GM23338 (cell line): ENCODE data around the gene DNAL1. TPM values are rescaled to one million over a fixed set of nuclear protein-coding genes. Genes with fewer than 3 reads are reported as not detected.

Experiments used
- ATAC-seq: fragments of 200-7000 bp; cut with Tn5 transposase; 3 replicates; pipeline ENCODE4 v1.9.1; 2020
- DNase-seq: peaks from one replicate; pipeline ENCODE4 v3.0.0-alpha.2; 2015; ENCODE audit warnings: low spot score
- H2AFZ ChIP-seq: fragments of 200-600 bp; sonication (generic); 2 replicates; pipeline ENCODE4 v1.8.0; 2016; ENCODE audit warnings: antibody characterized with exemption, mild to moderate bottlenecking, moderate library complexity
- H3F3A ChIP-seq: fragments of 200-600 bp; sonication (generic); replicated peaks from 2 replicates; pipeline ENCODE4 v1.8.0; 2017; ENCODE audit warnings: antibody characterized with exemption, mixed run types, low read depth
- H3K27ac ChIP-seq: fragments of 200-600 bp; sonication (generic); 2 replicates; pipeline ENCODE4 v1.6.1; 2016; ENCODE audit warnings: low read depth
- H3K27me3 ChIP-seq: fragments of 200-600 bp; sonication (generic); 2 replicates; pipeline ENCODE4 v1.8.0; 2016; ENCODE audit warnings: mild to moderate bottlenecking, mixed run types, moderate library complexity; ENCODE audit not compliant: insufficient read depth
- H3K36me3 ChIP-seq: fragments of 200-600 bp; sonication (generic); 2 replicates; pipeline ENCODE4 v1.8.0; 2016; ENCODE audit warnings: mild to moderate bottlenecking; ENCODE audit not compliant: insufficient read depth
- H3K4me1 ChIP-seq: fragments of 200-600 bp; sonication (generic); 2 replicates; pipeline ENCODE4 v1.8.0; 2016; ENCODE audit warnings: mild to moderate bottlenecking, moderate library complexity; ENCODE audit not compliant: insufficient read depth
- H3K4me2 ChIP-seq: fragments of 200-600 bp; sonication (generic); 2 replicates; pipeline ENCODE4 v1.7.1; 2017; ENCODE audit warnings: mixed run types
- H3K4me3 ChIP-seq: fragments of 200-600 bp; sonication (generic); 2 replicates; pipeline ENCODE4 v1.6.1; 2016; ENCODE audit warnings: mixed run types
- H3K79me2 ChIP-seq: fragments of 200-600 bp; sonication (generic); replicated peaks from 2 replicates; pipeline ENCODE4 v1.8.0; 2017; ENCODE audit warnings: mild to moderate bottlenecking; ENCODE audit not compliant: insufficient read depth
- H3K9me2 ChIP-seq: fragments of 200-600 bp; sonication (generic); 2 replicates; pipeline ENCODE4 v1.8.0; 2017; ENCODE audit not compliant: insufficient read depth
- H4K20me1 ChIP-seq: fragments of 200-600 bp; sonication (generic); replicated peaks from 2 replicates; pipeline ENCODE4 v1.8.0; 2017; ENCODE audit warnings: mild to moderate bottlenecking; ENCODE audit not compliant: insufficient read depth
- H3K27ac Mint-ChIP-seq: 2 replicates; pipeline ENCODE4 v1.8.0; 2020; ENCODE audit warnings: inconsistent platforms, mild to moderate bottlenecking, moderate library complexity, mixed read lengths
- H3K27me3 Mint-ChIP-seq: 3 replicates; pipeline ENCODE4 v1.8.0; 2022; ENCODE audit warnings: low read depth, mild to moderate bottlenecking, moderate library complexity, mixed read lengths, inconsistent platforms; ENCODE audit not compliant: insufficient read depth, poor library complexity
- H3K36me3 Mint-ChIP-seq: 3 replicates; pipeline ENCODE4 v1.8.0; 2021; ENCODE audit warnings: low read depth, mild to moderate bottlenecking, inconsistent platforms, moderate library complexity, mixed read lengths
- H3K4me1 Mint-ChIP-seq: 3 replicates; pipeline ENCODE4 v1.8.0; 2020; ENCODE audit warnings: mild to moderate bottlenecking, inconsistent platforms, mixed read lengths
- H3K4me3 Mint-ChIP-seq: 3 replicates; pipeline ENCODE4 v1.8.0; 2021; ENCODE audit warnings: moderate library complexity, mild to moderate bottlenecking, inconsistent platforms, mixed read lengths
- H3K9me3 Mint-ChIP-seq: 3 replicates; pipeline ENCODE4 v1.8.0; 2020; ENCODE audit warnings: moderate library complexity, mild to moderate bottlenecking, inconsistent platforms, mixed read lengths
- CREB1 ChIP-seq: fragments of 250-450 bp; sonication (Bioruptor Pico); IDR thresholded peaks from 2 replicates; pipeline ENCODE4 v1.5.0; 2020; ENCODE audit warnings: low read depth, mild to moderate bottlenecking, moderate library complexity
- EZH2 ChIP-seq: fragments of 200-600 bp; sonication (generic); IDR thresholded peaks from one replicate; pipeline ENCODE4 v1.8.0; 2017; ENCODE audit warnings: antibody characterized with exemption, mild to moderate bottlenecking, low read depth; ENCODE audit not compliant: unreplicated experiment
- EZH2phosphoT487 ChIP-seq: fragments of 200-600 bp; sonication (generic); IDR thresholded peaks from one replicate; pipeline ENCODE4 v1.8.1; 2018; ENCODE audit warnings: antibody characterized with exemption; ENCODE audit not compliant: unreplicated experiment
- JUNB ChIP-seq: IDR thresholded peaks from one replicate; pipeline ENCODE4 v1.6.1; 2016; ENCODE audit warnings: antibody characterized with exemption; ENCODE audit not compliant: unreplicated experiment
- NANOG ChIP-seq: IDR thresholded peaks from 2 replicates; pipeline ENCODE4 v1.6.1; 2016; ENCODE audit warnings: antibody characterized with exemption, borderline replicate concordance
- POLR2AphosphoS5 ChIP-seq: IDR thresholded peaks from 2 replicates; pipeline ENCODE4 v1.6.1; 2016; ENCODE audit warnings: antibody characterized with exemption, low read depth
- STAT1 ChIP-seq: IDR thresholded peaks from one replicate; pipeline ENCODE4 v1.6.1; 2016; ENCODE audit warnings: antibody characterized with exemption; ENCODE audit not compliant: unreplicated experiment
- ZNF114 ChIP-seq: fragments of 250-450 bp; sonication (Bioruptor Pico); IDR thresholded peaks from 2 replicates; pipeline ENCODE4 v1.5.0; 2020; ENCODE audit warnings: mild to moderate bottlenecking, moderate library complexity
- ZNF331 ChIP-seq: fragments of 250-450 bp; sonication (Bioruptor Pico); IDR thresholded peaks from 2 replicates; pipeline ENCODE4 v1.5.0; 2020; ENCODE audit warnings: low read depth, mild to moderate bottlenecking, moderate library complexity
- ZNF462 ChIP-seq: fragments of 250-450 bp; sonication (Bioruptor Pico); IDR thresholded peaks from 2 replicates; pipeline ENCODE4 v1.5.0; 2020; ENCODE audit warnings: mild to moderate bottlenecking, moderate library complexity
- polyA plus RNA-seq: library from polyadenylated mRNA; unstranded; fragments of >200 nt; fragmentation: Nextera tagmentation; extraction: Ambion mirVana; gene quantifications from 2 replicates; pipeline ENCODE4 v1.2.1, GENCODE V29; 2016
- total RNA-seq: library from RNA; depleted of rRNA; stranded (reverse); fragments of >200 nt; shearing (Covaris generic); gene quantifications from 2 replicates; pipeline ENCODE4 v1.2.3, GENCODE V29; 2014
- TF ChIP-seq, protein P1 (sequence below): IDR thresholded peaks from 2 replicates; pipeline ENCODE4 v1.6.1; 2016; ENCODE audit warnings: antibody characterized with exemption
- TF ChIP-seq, protein P2 (sequence below): IDR thresholded peaks from one replicate; pipeline ENCODE4 v1.6.1; 2018; ENCODE audit warnings: antibody characterized with exemption; ENCODE audit not compliant: unreplicated experiment
- TF ChIP-seq, protein P3 (sequence below), 2 experiments: fragments of 200-600 bp in 1 of 2; sonication (generic) in 1 of 2; conservative IDR thresholded peaks; 2 replicates each; pipeline versions ENCODE4 v1.5.1 to v1.6.1; 2016 to 2017; ENCODE audit warnings: antibody characterized with exemption in 2 of 2, low read depth in 2 of 2, mild to moderate bottlenecking in 2 of 2, moderate library complexity in 1 of 2

Gene DNAL1
- total and polyA plus RNA-seq, 2 experiments from 2014 or later = 7.6 to 29.3 TPM

DNA sequence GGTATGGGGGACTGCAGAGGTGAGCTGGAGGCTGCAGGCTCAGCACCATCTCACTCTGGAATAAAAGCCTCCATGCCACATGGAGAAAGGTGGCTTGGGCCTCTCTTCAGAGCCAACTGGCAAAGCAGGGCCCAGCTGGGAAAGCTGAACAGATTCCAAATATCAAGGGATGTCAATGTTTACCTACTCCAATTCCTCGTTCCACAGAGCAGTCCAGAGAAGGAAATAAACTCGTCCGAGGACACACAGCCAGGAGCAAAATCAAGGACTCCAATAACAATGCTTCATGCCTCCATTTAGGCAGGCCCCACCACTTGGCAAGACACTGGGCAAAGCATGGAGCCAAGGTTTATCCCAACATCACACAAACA, 105.7 kb downstream of the DNAL1 start:
- ATAC-seq = no peak
- Histone ChIP-seq H3K27me3 (no peaks in the 10 kb centered on the region), H3K79me2 (peaks cover 47% of the 10 kb centered on the region), H3K4me1 (peaks cover 19% of the 10 kb centered on the region), H3K9me2 (0 out of 2 replicates have a peak, but pooled peaks cover 5% of the 10 kb centered on the region), H2AFZ (no peak overlapping the region), H4K20me1 (peaks cover 15% of the 10 kb centered on the region), H3K4me3 (no peak overlapping the region), H3F3A (peaks cover 3% of the 10 kb centered on the region; the same call in 1 of the 2 replicates), H3K27ac (no peak overlapping the region), H3K36me3 (no peaks in the 10 kb centered on the region), H3K4me2 (no peak overlapping the region)
- DNase-seq = no peak
- Mint-ChIP-seq H3K9me3 (no peaks in the 10 kb centered on the region), H3K36me3 (no peaks in the 10 kb centered on the region), H3K4me1 (peaks cover 68% of the 10 kb centered on the region), H3K27me3 (peaks cover 11% of the 10 kb centered on the region), H3K4me3 (no peak overlapping the region), H3K27ac (no peak overlapping the region)
- TF ChIP-seq, protein P1, sequence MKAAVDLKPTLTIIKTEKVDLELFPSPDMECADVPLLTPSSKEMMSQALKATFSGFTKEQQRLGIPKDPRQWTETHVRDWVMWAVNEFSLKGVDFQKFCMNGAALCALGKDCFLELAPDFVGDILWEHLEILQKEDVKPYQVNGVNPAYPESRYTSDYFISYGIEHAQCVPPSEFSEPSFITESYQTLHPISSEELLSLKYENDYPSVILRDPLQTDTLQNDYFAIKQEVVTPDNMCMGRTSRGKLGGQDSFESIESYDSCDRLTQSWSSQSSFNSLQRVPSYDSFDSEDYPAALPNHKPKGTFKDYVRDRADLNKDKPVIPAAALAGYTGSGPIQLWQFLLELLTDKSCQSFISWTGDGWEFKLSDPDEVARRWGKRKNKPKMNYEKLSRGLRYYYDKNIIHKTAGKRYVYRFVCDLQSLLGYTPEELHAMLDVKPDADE = no peak
- TF ChIP-seq, protein P2, sequence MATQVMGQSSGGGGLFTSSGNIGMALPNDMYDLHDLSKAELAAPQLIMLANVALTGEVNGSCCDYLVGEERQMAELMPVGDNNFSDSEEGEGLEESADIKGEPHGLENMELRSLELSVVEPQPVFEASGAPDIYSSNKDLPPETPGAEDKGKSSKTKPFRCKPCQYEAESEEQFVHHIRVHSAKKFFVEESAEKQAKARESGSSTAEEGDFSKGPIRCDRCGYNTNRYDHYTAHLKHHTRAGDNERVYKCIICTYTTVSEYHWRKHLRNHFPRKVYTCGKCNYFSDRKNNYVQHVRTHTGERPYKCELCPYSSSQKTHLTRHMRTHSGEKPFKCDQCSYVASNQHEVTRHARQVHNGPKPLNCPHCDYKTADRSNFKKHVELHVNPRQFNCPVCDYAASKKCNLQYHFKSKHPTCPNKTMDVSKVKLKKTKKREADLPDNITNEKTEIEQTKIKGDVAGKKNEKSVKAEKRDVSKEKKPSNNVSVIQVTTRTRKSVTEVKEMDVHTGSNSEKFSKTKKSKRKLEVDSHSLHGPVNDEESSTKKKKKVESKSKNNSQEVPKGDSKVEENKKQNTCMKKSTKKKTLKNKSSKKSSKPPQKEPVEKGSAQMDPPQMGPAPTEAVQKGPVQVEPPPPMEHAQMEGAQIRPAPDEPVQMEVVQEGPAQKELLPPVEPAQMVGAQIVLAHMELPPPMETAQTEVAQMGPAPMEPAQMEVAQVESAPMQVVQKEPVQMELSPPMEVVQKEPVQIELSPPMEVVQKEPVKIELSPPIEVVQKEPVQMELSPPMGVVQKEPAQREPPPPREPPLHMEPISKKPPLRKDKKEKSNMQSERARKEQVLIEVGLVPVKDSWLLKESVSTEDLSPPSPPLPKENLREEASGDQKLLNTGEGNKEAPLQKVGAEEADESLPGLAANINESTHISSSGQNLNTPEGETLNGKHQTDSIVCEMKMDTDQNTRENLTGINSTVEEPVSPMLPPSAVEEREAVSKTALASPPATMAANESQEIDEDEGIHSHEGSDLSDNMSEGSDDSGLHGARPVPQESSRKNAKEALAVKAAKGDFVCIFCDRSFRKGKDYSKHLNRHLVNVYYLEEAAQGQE = no peak
- TF ChIP-seq NANOG (no peak), CREB1 (CRISPR knock-in tag) (no peak), STAT1 (no peak), ZNF462 (CRISPR knock-in tag) (no peak), ZNF331 (CRISPR knock-in tag) (no peak), EZH2phosphoT487 (no peak), ZNF114 (no peak), EZH2 (no peak), JUNB (no peak), POLR2AphosphoS5 (no peak)
- TF ChIP-seq, protein P3, sequence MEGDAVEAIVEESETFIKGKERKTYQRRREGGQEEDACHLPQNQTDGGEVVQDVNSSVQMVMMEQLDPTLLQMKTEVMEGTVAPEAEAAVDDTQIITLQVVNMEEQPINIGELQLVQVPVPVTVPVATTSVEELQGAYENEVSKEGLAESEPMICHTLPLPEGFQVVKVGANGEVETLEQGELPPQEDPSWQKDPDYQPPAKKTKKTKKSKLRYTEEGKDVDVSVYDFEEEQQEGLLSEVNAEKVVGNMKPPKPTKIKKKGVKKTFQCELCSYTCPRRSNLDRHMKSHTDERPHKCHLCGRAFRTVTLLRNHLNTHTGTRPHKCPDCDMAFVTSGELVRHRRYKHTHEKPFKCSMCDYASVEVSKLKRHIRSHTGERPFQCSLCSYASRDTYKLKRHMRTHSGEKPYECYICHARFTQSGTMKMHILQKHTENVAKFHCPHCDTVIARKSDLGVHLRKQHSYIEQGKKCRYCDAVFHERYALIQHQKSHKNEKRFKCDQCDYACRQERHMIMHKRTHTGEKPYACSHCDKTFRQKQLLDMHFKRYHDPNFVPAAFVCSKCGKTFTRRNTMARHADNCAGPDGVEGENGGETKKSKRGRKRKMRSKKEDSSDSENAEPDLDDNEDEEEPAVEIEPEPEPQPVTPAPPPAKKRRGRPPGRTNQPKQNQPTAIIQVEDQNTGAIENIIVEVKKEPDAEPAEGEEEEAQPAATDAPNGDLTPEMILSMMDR (conservative IDR thresholded peaks at IDR 0.05; ENCODE audit: low read depth in 2 of 2) = no peak
